Type B pancreatic cell (in vitro differentiated cells): ENCODE data around the gene FJX1. TPM values are rescaled to one million over a fixed set of nuclear protein-coding genes. Genes with fewer than 3 reads are reported as not detected.

Source experiments
- DNase-seq: peaks from one replicate; pipeline ENCODE4 v3.0.0; 2021; ENCODE audit warnings: mixed read lengths; ENCODE audit not compliant: unreplicated experiment; ENCODE audit errors: extremely low spot score
- H3K27ac Mint-ChIP-seq: 2 replicates; pipeline ENCODE4 v1.8.0; 2021; ENCODE audit warnings: mild to moderate bottlenecking, mixed read lengths
- H3K27me3 Mint-ChIP-seq: 2 replicates; pipeline ENCODE4 v1.8.0; 2021; ENCODE audit warnings: mixed read lengths
- H3K36me3 Mint-ChIP-seq: 2 replicates; pipeline ENCODE4 v1.8.0; 2021; ENCODE audit warnings: mixed read lengths
- H3K4me1 Mint-ChIP-seq: one replicate; pipeline ENCODE4 v1.8.0; 2021; ENCODE audit warnings: mixed read lengths; ENCODE audit not compliant: unreplicated experiment
- H3K4me3 Mint-ChIP-seq: 2 replicates; pipeline ENCODE4 v1.8.0; 2021; ENCODE audit warnings: mild to moderate bottlenecking, mixed read lengths
- H3K9me3 Mint-ChIP-seq: 2 replicates; pipeline ENCODE4 v1.8.0; 2021; ENCODE audit warnings: mixed read lengths
- total RNA-seq: library from RNA; stranded (reverse); gene quantifications from 2 replicates; pipeline ENCODE4 v1.2.1, GENCODE V29; 2021; ENCODE audit warnings: low replicate concordance
- TF ChIP-seq, protein P1 (sequence below): fragments of 200-600 bp; sonication (generic); conservative IDR thresholded peaks from 2 replicates; pipeline ENCODE4 v1.5.0; 2021; ENCODE audit warnings: antibody characterized with exemption, mild to moderate bottlenecking

The FJX1 gene
- total RNA-seq, 1 donor from 2014 or later = 38.8 TPM

DNA sequence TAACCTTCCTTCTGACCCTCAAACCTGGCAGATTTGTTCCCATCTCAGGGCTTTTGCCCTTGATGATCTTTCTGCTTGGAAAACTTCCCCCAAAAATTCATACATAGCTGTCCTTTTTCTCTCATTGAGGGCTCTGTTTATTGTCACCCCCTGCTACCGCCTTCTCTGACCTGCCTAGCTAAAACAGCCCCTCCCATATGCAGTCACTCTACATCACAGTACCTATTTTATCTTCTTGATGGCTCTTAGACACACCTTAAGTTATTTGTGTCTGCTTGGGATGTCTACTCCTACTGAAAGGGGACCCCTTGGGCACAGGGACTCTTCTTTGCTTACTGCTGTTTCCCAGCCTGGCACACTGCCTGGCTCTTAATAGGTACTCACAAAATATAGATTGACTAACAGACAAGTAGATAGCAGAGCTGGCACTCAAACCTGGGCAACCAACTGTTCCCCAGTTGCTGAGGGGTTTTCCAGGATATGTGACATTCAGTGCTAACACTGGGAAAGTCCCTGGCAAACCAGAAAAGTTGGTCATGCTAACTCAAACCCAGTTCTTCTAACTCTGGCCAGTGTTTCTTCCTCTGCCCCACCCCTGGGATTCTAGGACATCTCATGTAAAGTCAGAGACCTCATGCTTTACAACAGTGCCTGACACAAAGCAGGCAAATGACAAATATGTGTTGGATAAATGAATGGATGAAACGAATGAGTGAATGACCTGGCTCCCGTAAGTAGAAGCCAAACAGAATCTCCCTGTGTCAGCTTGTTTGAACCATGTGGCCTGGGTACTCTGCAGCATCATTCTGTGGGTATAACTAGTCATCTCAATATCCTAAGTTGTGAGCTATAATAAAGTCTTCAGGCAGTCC lies 19.8 kb upstream of the FJX1 start:
- no peak for DNase-seq
- Mint-ChIP-seq H3K27ac (peak overlapping the region; percentile 40), H3K27me3 (peaks cover 35% of the 10 kb centered on the region), H3K4me3 (no peak overlapping the region), H3K36me3 (no peaks in the 10 kb centered on the region), H3K9me3 (no peaks in the 10 kb centered on the region), H3K4me1 (peaks cover 24% of the 10 kb centered on the region)
- TF ChIP-seq, protein P1, sequence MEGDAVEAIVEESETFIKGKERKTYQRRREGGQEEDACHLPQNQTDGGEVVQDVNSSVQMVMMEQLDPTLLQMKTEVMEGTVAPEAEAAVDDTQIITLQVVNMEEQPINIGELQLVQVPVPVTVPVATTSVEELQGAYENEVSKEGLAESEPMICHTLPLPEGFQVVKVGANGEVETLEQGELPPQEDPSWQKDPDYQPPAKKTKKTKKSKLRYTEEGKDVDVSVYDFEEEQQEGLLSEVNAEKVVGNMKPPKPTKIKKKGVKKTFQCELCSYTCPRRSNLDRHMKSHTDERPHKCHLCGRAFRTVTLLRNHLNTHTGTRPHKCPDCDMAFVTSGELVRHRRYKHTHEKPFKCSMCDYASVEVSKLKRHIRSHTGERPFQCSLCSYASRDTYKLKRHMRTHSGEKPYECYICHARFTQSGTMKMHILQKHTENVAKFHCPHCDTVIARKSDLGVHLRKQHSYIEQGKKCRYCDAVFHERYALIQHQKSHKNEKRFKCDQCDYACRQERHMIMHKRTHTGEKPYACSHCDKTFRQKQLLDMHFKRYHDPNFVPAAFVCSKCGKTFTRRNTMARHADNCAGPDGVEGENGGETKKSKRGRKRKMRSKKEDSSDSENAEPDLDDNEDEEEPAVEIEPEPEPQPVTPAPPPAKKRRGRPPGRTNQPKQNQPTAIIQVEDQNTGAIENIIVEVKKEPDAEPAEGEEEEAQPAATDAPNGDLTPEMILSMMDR = no peak

DNA sequence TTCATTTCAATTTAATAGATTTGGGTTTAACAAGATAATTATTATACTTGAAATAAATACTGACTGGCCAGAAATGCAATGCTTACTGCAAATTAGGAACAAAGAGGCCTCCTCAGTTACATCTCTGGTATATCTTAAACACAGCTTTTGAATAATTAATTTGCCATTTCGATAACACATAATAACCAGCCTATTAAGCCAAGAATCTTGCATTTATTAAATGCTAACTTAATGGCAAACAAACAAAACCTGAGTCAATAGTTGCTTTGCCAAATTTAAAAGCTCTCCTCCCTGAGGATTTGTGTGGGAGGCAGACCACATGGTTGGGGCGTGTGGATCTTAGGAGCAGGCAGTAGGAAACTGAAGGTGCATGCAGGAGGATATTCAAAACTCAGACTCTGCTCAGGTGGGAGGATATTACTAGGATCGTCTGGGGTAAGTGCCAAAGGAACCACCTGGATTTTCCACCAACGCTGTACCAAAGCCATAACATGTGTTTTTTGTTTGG lies 17.9 kb upstream of the FJX1 start:
- H3K4me3 Mint-ChIP-seq = no peak overlapping the region
- no peaks in the 10 kb centered on the region for H3K9me3 Mint-ChIP-seq
- no peak for DNase-seq
- peaks cover 28% of the 10 kb centered on the region for H3K27me3 Mint-ChIP-seq
- no peaks in the 10 kb centered on the region for H3K36me3 Mint-ChIP-seq
- TF ChIP-seq, protein P1 = no peak
- H3K4me1 Mint-ChIP-seq = peaks cover 29% of the 10 kb centered on the region
- no peak overlapping the region for H3K27ac Mint-ChIP-seq

DNA sequence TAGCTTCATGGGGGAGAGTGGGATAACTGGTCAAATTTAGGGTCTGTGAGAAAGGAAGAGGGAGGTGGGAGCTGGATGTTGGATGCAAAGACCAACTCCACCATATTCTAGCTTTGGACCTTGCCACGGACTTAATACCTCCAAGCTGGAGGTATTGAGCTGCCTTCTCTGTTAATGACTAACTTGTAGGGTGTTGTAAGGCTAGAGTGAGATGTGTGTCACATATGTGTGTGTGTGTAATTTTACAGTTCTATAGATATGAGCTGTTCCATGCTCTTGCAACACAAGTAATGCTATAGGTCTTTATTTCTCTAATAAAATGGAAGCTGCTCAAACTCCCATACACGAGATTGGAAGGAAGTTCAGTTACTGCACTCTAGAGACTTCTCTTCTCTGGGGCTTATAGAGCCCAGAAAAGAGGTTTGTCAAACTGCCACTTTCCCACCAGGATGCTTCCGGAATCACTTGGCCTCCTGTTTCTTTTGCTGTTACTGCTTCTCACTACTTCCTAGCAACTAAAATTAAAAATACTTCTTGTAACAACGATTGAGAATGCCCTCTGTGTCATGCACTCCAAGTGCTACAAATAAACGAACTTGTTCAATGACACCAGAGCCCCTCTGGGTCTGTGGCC lies 16.0 kb upstream of the FJX1 start:
- H3K9me3 Mint-ChIP-seq = no peaks in the 10 kb centered on the region
- no peak for DNase-seq
- peaks cover 28% of the 10 kb centered on the region for H3K27me3 Mint-ChIP-seq
- no peaks in the 10 kb centered on the region for H3K36me3 Mint-ChIP-seq
- TF ChIP-seq, protein P1 = no peak
- H3K4me1 Mint-ChIP-seq = peaks cover 34% of the 10 kb centered on the region
- no peak overlapping the region for H3K27ac Mint-ChIP-seq
- H3K4me3 Mint-ChIP-seq = peak overlapping the region; percentile 4

DNA sequence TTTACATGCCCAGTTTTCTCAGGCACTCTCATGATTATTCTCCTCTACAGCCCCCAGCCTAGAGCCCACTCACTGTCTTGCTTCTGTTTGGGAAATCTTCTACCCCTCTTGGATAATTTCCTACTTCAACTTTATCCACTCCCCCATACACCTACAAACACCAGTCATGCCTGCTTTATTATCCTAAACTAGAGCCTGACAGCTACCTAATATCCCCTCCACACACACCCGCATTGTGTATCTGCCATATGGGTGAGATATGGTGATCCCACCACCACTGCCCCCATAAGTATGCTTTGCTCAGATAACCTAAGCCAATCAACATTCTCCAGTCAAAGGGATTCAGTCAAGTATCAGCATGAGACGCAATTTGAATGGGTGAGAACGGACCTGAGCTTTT lies 15.3 kb upstream of the FJX1 start:
- no peaks in the 10 kb centered on the region for H3K9me3 Mint-ChIP-seq
- H3K36me3 Mint-ChIP-seq = no peaks in the 10 kb centered on the region
- no peak overlapping the region for H3K4me3 Mint-ChIP-seq
- peaks cover 38% of the 10 kb centered on the region for H3K4me1 Mint-ChIP-seq
- TF ChIP-seq, protein P1 = no peak
- H3K27me3 Mint-ChIP-seq = peaks cover 28% of the 10 kb centered on the region
- no peak overlapping the region for H3K27ac Mint-ChIP-seq
- no peak for DNase-seq

DNA sequence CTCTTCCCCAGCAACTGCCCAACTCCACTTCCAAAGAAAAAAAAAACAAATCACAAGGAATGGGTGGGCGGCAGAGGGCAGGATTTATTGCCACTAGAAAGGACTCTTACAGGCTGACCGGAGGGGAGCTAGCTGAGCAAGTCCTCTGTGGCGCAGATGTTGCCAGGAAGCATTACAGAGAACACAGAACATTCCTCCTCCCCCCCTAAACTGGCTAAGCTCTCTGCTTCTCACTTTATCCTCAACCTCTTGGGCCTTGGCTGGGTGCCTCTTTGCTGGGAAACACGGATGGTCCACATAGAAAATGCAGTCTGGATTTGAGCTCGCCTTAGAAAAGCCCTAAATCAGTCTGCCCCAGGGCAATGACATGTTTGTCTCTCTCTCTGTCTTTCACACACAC lies 12.6 kb upstream of the FJX1 start:
- Mint-ChIP-seq H3K27me3 (peaks cover 39% of the 10 kb centered on the region), H3K9me3 (no peaks in the 10 kb centered on the region), H3K4me1 (peaks cover 38% of the 10 kb centered on the region), H3K36me3 (no peaks in the 10 kb centered on the region), H3K27ac (no peak overlapping the region), H3K4me3 (no peak overlapping the region)
- TF ChIP-seq, protein P1 = no peak
- DNase-seq = no peak
